Testis (tissue), 3 donors: ENCODE results near the gene CAMKV. TPM values are rescaled to one million over a fixed set of nuclear protein-coding genes. Genes with fewer than 3 reads are reported as not detected.
"Not testable (repeated sequence)": the region's sequence is repeated elsewhere in the genome, so short reads cannot be mapped to it uniquely, and the experiment has no call there.

Experiments used
- DNase-seq: peaks from one replicate; pipeline ENCODE4 v3.0.0-alpha.2; 2019
- H3K27ac ChIP-seq, 2 donors: fragments of 200-600 bp; sonication (generic); one replicate each; pipeline ENCODE4 v1.5.1; 2019
- H3K27me3 ChIP-seq: fragments of 200-600 bp; sonication (generic); one replicate; pipeline ENCODE4 v1.5.1; 2019
- H3K36me3 ChIP-seq: fragments of 200-600 bp; sonication (generic); one replicate; pipeline ENCODE4 v1.5.1; 2017; ENCODE audit warnings: low read depth; ENCODE audit errors: missing control alignments
- H3K4me1 ChIP-seq: fragments of 200-600 bp; sonication (generic); one replicate; pipeline ENCODE4 v1.5.1; 2019
- H3K4me3 ChIP-seq, 2 donors: fragments of 200-600 bp; sonication (generic); one replicate each; pipeline ENCODE4 v1.5.1; 2017 to 2019
- H3K9me3 ChIP-seq: fragments of 200-600 bp; sonication (generic); one replicate; pipeline ENCODE4 v1.5.1; 2017
- CTCF ChIP-seq, 3 experiments: fragments of 450-650 bp in 2 of 3; fragments of 200-600 bp in 1 of 3; sonication (generic) in 1 of 3; IDR thresholded peaks; one replicate each; pipeline ENCODE4 v1.5.1; 2016 to 2019; ENCODE audit warnings: antibody characterized with exemption in 3 of 3, mild to moderate bottlenecking in 2 of 3, moderate library complexity in 1 of 3
- POLR2A ChIP-seq: fragments of 450-650 bp; IDR thresholded peaks from one replicate; pipeline ENCODE4 v1.6.1; 2017; ENCODE audit warnings: antibody characterized with exemption, mild to moderate bottlenecking, moderate library complexity
- WGBS, 2 donors: methylation state at CpG; one replicate each; pipeline ENCODE4 v1.1.5; 2018; 5-methylcytosine and 5-hydroxymethylcytosine counted together
- intact Hi-C: fragments of 100-400 bp; cut with DNase I; formaldehyde crosslinking; loops from one replicate; pipeline ENCODE4 v1.15.1; 2023; ENCODE audit warnings: low total_unique reads
- polyA plus RNA-seq: library from polyadenylated mRNA; stranded (reverse); fragments of 350-450 nt; fragmentation: Illumina TruSeq; extraction: RNeasy Lipid Tissue Mini Kit (QIAGEN cat#74804); gene quantifications from one replicate; pipeline ENCODE4 v1.2.3, GENCODE V29; 2014; ENCODE audit warnings: low read depth, low replicate concordance; ENCODE audit not compliant: insufficient read depth
- total RNA-seq, 2 donors: library from RNA; depleted of rRNA; stranded (reverse); fragments of >200 nt; gene quantifications; one replicate each; pipeline ENCODE4 v1.2.3, GENCODE V29; 2016

Gene CAMKV
- total and polyA plus RNA-seq, 3 donors from 2014 or later: 1.2 to 4.0 (median 2.3) TPM

- peak; percentile 34 to 55 (median 51) for TF ChIP-seq CTCF (IDR thresholded peaks at IDR 0.05)
- TF ChIP-seq POLR2A: no peak
- Histone ChIP-seq H3K36me3 (no peaks in the 10 kb centered on the region), H3K27me3 (no peaks in the 10 kb centered on the region), H3K4me1 (peaks cover 5% of the 10 kb centered on the region), H3K27ac (no peak overlapping the region), H3K4me3 (no peak overlapping the region), H3K9me3 (no peaks in the 10 kb centered on the region)
- intact Hi-C loops: no loop called here
- 40 to 41% methylated on average over 15 of the region's 15 CpGs for WGBS, 2 donors
- peak; percentile 50 for DNase-seq
Measured at GRCh38 chr3:49906073-49906743, 36.5 kb upstream of the CAMKV start.

- H3K9me3 ChIP-seq, H3K36me3 ChIP-seq, intact Hi-C loops, DNase-seq, H3K27me3 ChIP-seq, H3K4me1 ChIP-seq, H3K27ac ChIP-seq: not testable (repeated sequence)
- 85 to 92% methylated on average over 13 of the region's 13 CpGs for WGBS, 2 donors
- H3K4me3 ChIP-seq: peak overlapping the region in 1 of 2 donors; percentile 30
Measured at GRCh38 chr3:49904448-49904847, 34.7 kb upstream of the CAMKV start.

GRCh38 chr3:49903451-49904424, 34.0 kb upstream of the CAMKV start, which contains the start of gene MST1R:
Gene MST1R (minus strand): TSS chr3:49903873. CDS start chr3:49903609, 264 bp downstream.
- peak within 1 kb of the TSS in 1 of 2 donors; percentile 30 for H3K4me3 ChIP-seq
- peak; percentile 51 for DNase-seq
- no peaks in the 10 kb centered on the region for H3K27me3 ChIP-seq
- intact Hi-C loops: no loop called here
- no peaks in the 10 kb centered on the region for H3K36me3 ChIP-seq
- H3K27ac ChIP-seq: no peak within 1 kb of the TSS
- peaks cover 5% of the 10 kb centered on the region for H3K4me1 ChIP-seq
- 44 to 62% methylated on average over 26 to 65 of the region's 65 CpGs for WGBS, 2 donors
- TF ChIP-seq CTCF (IDR thresholded peaks at IDR 0.05): no peak
- TF ChIP-seq POLR2A: no peak
- H3K9me3 ChIP-seq: no peaks in the 10 kb centered on the region

- peaks cover 5% of the 10 kb centered on the region for H3K4me1 ChIP-seq
- no peaks in the 10 kb centered on the region for H3K36me3 ChIP-seq
- H3K27me3 ChIP-seq: no peaks in the 10 kb centered on the region
- no peaks in the 10 kb centered on the region for H3K9me3 ChIP-seq
- WGBS, 2 donors: 90 to 94% methylated on average over 28 to 44 of the region's 44 CpGs
- DNase-seq: no peak
- H3K27ac ChIP-seq: no peak overlapping the region
- intact Hi-C loops: no loop called here
- H3K4me3 ChIP-seq: no peak overlapping the region
- no peak for TF ChIP-seq CTCF (IDR thresholded peaks at IDR 0.05)
- no peak for TF ChIP-seq POLR2A
Measured at GRCh38 chr3:49902511-49903345, 33.0 kb upstream of the CAMKV start.
